Breast epithelium (tissue), 4 donors: ENCODE data around the gene CTIF. TPM values are rescaled to one million over a fixed set of nuclear protein-coding genes. Genes with fewer than 3 reads are reported as not detected.

ENCODE experiments used
- DNase-seq, 2 donors: peaks; one replicate each; pipeline ENCODE4 v3.0.0-alpha.2; 2019; ENCODE audit warnings: low spot score in 2 of 2
- H3K27ac ChIP-seq, 2 donors: fragments of 200-600 bp; sonication (generic) in 1 of 2; one replicate each; pipeline ENCODE4 v1.5.1; 2016 to 2019; ENCODE audit warnings: mild to moderate bottlenecking in 1 of 2
- H3K27me3 ChIP-seq, 2 donors: fragments of 200-600 bp; sonication (generic) in 1 of 2; one replicate each; pipeline versions ENCODE4 v1.5.1 to v1.6.0; 2017 to 2019; ENCODE audit warnings: control low read depth in 1 of 2, mild to moderate bottlenecking in 1 of 2
- H3K36me3 ChIP-seq: fragments of 200-600 bp; one replicate; pipeline ENCODE4 v1.5.1; 2019
- H3K4me1 ChIP-seq, 2 donors: fragments of 200-600 bp; sonication (generic); one replicate each; pipeline ENCODE4 v1.5.1; 2016 to 2019; ENCODE audit warnings: control low read depth in 1 of 2
- H3K4me3 ChIP-seq, 3 donors: fragments of 200-600 bp; sonication (generic); 1 replicate in 2 of 3; 2 replicates in 1 of 3; pipeline ENCODE4 v1.5.1; 2016 to 2019; ENCODE audit warnings: mild to moderate bottlenecking in 3 of 3, moderate library complexity in 2 of 3
- H3K9me3 ChIP-seq, 2 donors: fragments of 200-600 bp; sonication (generic) in 1 of 2; one replicate each; pipeline ENCODE4 v1.5.1; 2016 to 2019; ENCODE audit warnings: control low read depth in 1 of 2
- POLR2A ChIP-seq: fragments of 450-650 bp; IDR thresholded peaks from one replicate; pipeline ENCODE4 v1.6.1; 2016; ENCODE audit warnings: antibody characterized with exemption, mild to moderate bottlenecking, moderate library complexity
- POLR2AphosphoS5 ChIP-seq, 3 donors: sonication (generic); formaldehyde crosslinking; IDR thresholded peaks; one replicate each; pipeline ENCODE4 v1.6.1; 2017; ENCODE audit warnings: antibody characterized with exemption in 3 of 3
- intact Hi-C: fragments of 100-400 bp; cut with DNase I; formaldehyde crosslinking; loops from one replicate; pipeline ENCODE4 v1.15.1; 2023; ENCODE audit warnings: low total_unique reads
- total RNA-seq, 3 donors: library from RNA; depleted of rRNA; stranded (reverse); fragments of >200 nt; gene quantifications; one replicate each; pipeline ENCODE4 v1.1.0, GENCODE V29; 2016
- TF ChIP-seq, protein P1 (sequence below), 3 donors: fragments of 450-650 bp; IDR thresholded peaks; one replicate each; pipeline ENCODE4 v1.5.1; 2016 to 2017; ENCODE audit warnings: antibody characterized with exemption in 3 of 3, mild to moderate bottlenecking in 3 of 3, moderate library complexity in 3 of 3

CTIF gene
- total RNA-seq, 3 donors from 2014 or later, result 28.8 to 78.9 (median 32.6) TPM

DNA sequence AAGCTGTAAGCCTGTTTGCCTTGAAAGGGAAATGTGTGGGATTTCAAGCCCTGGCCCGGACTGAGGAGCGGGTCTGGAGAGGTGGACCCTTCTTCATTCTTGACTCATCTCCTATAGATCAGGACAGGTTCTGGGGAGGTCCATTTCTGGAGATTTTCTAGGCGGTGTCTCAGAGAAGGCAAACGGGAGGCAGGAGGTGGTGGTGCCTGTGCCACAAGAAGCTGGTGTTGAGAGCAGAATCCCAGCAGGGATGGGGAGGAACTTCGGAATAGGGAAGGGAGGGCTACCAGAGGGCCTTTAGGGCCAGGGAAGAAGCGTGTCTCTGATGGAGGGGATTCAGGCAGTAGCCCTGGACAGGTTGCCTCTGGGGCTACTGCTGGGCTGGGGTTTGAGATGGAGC, 93.0 kb downstream of the CTIF start:
- Histone ChIP-seq H3K27me3 (no peaks in the 10 kb centered on the region), H3K9me3 (no peaks in the 10 kb centered on the region), H3K4me1 (no peaks in the 10 kb centered on the region), H3K27ac (no peak overlapping the region), H3K36me3 (no peaks in the 10 kb centered on the region), H3K4me3 (no peak overlapping the region)
- DNase-seq, result no peak
- no peak for TF ChIP-seq POLR2A
- no peak for TF ChIP-seq POLR2AphosphoS5 (IDR thresholded peaks at IDR 0.05)
- TF ChIP-seq, protein P1, sequence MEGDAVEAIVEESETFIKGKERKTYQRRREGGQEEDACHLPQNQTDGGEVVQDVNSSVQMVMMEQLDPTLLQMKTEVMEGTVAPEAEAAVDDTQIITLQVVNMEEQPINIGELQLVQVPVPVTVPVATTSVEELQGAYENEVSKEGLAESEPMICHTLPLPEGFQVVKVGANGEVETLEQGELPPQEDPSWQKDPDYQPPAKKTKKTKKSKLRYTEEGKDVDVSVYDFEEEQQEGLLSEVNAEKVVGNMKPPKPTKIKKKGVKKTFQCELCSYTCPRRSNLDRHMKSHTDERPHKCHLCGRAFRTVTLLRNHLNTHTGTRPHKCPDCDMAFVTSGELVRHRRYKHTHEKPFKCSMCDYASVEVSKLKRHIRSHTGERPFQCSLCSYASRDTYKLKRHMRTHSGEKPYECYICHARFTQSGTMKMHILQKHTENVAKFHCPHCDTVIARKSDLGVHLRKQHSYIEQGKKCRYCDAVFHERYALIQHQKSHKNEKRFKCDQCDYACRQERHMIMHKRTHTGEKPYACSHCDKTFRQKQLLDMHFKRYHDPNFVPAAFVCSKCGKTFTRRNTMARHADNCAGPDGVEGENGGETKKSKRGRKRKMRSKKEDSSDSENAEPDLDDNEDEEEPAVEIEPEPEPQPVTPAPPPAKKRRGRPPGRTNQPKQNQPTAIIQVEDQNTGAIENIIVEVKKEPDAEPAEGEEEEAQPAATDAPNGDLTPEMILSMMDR (IDR thresholded peaks at IDR 0.05), result no peak
- intact Hi-C loops, result no loop called here

DNA sequence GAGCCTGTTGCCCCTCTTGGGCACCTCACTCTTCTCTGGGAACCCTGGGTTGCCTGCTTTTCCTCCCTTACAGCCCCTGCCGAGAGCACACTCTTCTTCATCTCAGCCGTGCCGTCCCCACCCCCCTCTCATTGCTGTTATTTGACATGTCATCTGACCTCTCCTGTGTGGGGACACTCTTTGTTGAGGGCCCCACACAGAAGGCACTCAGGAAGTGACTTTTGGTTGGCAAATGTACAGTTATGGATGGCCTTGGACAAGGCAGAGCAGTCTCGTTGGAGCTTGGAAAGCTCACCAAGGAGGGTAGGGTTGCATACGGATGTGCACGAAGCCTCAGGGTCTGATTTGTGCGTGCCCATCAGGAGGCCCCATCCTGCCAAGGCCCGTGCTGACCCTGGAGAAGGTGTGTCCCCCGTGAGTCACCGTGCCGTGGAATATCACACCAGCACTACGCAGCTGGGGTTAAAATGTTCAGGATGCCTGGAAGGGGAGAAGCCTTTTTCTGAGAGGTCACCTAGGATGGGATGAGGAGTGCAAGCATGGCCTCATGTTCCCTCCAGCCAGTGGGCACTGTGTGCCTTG, 93.9 kb downstream of the CTIF start:
- TF ChIP-seq, protein P1 (IDR thresholded peaks at IDR 0.05), result no peak
- no peak for TF ChIP-seq POLR2AphosphoS5 (IDR thresholded peaks at IDR 0.05)
- TF ChIP-seq POLR2A, result no peak
- no peaks in the 10 kb centered on the region for H3K36me3 ChIP-seq
- no peak for DNase-seq
- no peak overlapping the region for H3K4me3 ChIP-seq
- H3K9me3 ChIP-seq, result no peaks in the 10 kb centered on the region
- H3K27ac ChIP-seq, result no peak overlapping the region
- intact Hi-C loops, result no loop called here
- no peaks in the 10 kb centered on the region for H3K4me1 ChIP-seq
- H3K27me3 ChIP-seq, result no peaks in the 10 kb centered on the region

DNA sequence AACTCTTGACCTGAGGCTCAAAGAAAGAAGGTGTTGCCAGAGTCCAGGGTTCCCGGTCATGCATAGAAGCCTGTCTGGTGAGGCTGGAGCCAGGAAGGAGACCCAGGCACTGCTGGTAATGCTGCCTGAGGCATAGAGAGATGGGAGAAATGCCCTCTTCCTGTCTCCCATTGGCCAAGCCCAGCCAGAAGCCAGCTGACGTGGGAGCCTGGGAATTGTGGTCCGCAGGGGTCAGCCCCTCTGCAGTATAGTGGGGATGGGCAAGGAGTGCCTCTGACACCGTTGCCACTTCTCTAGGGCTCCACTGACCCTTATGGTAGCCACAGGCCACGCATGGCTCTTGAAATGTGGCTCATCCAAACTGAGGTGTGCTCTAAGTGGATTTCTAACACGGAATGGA, 95.7 kb downstream of the CTIF start:
- DNase-seq, result no peak
- Histone ChIP-seq H3K27me3 (no peaks in the 10 kb centered on the region), H3K4me1 (no peaks in the 10 kb centered on the region), H3K4me3 (no peak overlapping the region), H3K27ac (no peak overlapping the region), H3K36me3 (no peaks in the 10 kb centered on the region), H3K9me3 (no peaks in the 10 kb centered on the region)
- TF ChIP-seq POLR2AphosphoS5 (IDR thresholded peaks at IDR 0.05), result no peak
- TF ChIP-seq, protein P1 (IDR thresholded peaks at IDR 0.05), result no peak
- no peak for TF ChIP-seq POLR2A
- intact Hi-C loops, result no loop called here

DNA sequence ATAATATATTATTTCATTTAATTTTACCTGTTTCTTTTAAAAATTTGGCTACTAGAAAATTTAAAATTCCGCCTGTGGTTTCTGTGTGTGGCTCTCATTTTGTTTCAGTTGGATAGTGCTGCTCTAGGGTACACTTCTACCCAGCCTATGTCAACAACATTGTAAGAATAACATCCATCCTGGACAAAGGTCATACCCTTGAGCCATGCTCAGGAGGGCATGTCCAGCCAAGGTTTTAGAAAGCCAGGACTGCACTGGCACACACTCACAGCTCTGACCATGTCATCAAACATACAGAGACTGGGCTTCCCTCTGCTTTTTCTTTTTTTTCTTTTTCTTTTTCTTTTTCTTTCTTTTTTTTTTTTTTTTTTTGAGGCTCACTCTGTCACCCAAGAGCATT, 96.1 kb downstream of the CTIF start:
- intact Hi-C loops, result no loop called here
- Histone ChIP-seq H3K27ac (no peak overlapping the region), H3K4me1 (no peaks in the 10 kb centered on the region), H3K27me3 (no peaks in the 10 kb centered on the region), H3K36me3 (no peaks in the 10 kb centered on the region), H3K4me3 (no peak overlapping the region), H3K9me3 (no peaks in the 10 kb centered on the region)
- no peak for DNase-seq
- no peak for TF ChIP-seq POLR2A
- TF ChIP-seq, protein P1 (IDR thresholded peaks at IDR 0.05), result no peak
- no peak for TF ChIP-seq POLR2AphosphoS5 (IDR thresholded peaks at IDR 0.05)

DNA sequence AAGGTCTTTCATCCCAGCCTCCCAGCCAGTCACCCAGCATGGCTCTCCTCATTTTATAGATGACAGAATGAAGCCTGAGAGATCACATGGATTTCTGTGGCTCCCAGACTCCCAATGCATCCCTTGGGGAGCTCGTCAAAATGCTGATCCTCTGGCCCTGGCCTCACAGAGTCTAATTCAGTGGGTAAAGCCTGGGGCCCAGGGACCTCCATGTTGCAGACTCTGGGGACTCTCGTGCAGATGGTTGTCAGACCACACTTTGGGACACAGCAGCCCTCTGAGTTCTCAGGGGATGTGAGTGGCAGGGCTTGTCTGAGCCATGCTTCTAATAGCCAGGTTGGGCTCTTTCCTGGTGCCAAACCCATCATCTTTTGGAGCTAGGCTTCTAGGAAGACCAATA, 97.0 kb downstream of the CTIF start:
- TF ChIP-seq POLR2A (no peak), POLR2AphosphoS5 (IDR thresholded peaks at IDR 0.05) (no peak)
- TF ChIP-seq, protein P1 (IDR thresholded peaks at IDR 0.05), result no peak
- no peak overlapping the region for H3K4me3 ChIP-seq
- intact Hi-C loops, result no loop called here
- no peaks in the 10 kb centered on the region for H3K27me3 ChIP-seq
- H3K4me1 ChIP-seq, result no peaks in the 10 kb centered on the region
- DNase-seq, result no peak
- H3K36me3 ChIP-seq, result no peaks in the 10 kb centered on the region
- no peaks in the 10 kb centered on the region for H3K9me3 ChIP-seq
- no peak overlapping the region for H3K27ac ChIP-seq
